Renal cortex interstitium (tissue), 11 donors: ENCODE data around the gene BAZ1B. TPM values are rescaled to one million over a fixed set of nuclear protein-coding genes. Genes with fewer than 3 reads are reported as not detected.
A peak's percentile ranks its signal among the peaks of the same experiment; 100 is the strongest.
"Not testable (repeated sequence)": the region's sequence is repeated elsewhere in the genome, so short reads cannot be mapped to it uniquely, and the experiment has no call there.

Source experiments
- DNase-seq, 11 donors: peaks; one replicate each; pipeline ENCODE4 v3.0.0-alpha.2; 2013; ENCODE audit warnings: low read depth in 9 of 11, low spot score in 4 of 11; ENCODE audit errors: extremely low read depth in 1 of 11
- polyA plus RNA-seq, 3 donors: library from polyadenylated mRNA; unstranded; fragments of 120-200 nt; gene quantifications; one replicate each; pipeline ENCODE4 v1.2.1, GENCODE V29; 2013; ENCODE audit not compliant: insufficient read length in 3 of 3

The BAZ1B gene
- polyA plus RNA-seq, 3 donors = 60.4 to 84.6 (median 82.2) TPM

DNA sequence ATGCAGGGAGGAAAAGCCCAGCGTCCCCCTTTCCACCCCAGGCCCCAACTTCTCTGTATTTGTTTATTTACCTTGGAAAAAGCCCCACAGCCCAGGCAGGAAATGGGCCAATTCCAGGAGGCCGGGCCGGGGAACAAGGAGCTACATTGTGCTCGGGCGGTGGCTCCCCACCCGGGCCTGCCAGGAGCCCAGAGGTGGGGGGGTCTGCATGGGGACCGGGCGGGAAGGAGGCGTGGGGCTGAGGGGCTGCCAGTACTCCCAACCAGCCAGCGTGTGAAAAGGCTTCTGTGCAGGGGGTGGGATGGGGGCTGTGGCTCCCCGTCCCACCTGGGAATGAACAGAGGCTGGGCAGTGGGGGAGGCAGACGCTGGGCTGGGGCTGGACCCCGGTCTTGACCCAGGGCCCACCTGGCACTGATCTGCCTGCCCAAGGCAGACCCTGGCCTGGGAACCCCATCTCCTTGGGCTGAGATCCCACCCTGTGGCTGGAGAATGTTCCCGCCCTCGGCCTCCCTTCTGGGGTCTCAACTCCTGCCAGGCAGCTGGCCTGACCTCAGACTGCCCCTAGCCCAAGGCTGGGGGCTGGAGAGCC lies 111.5 kb downstream of the BAZ1B start:
- peak in 1 of 11 donors; percentile 51 for DNase-seq

GRCh38 chr7:73404860-73405259 lies 117.2 kb downstream of the BAZ1B start:
- not testable (repeated sequence) for DNase-seq

- peak in 5 of 11 donors; percentile 57 to 70 (median 69) for DNase-seq
These were observed 122.7 kb downstream of the BAZ1B start for GRCh38 chr7:73399185-73400050.

GRCh38 chr7:73397521-73398281 lies 124.4 kb downstream of the BAZ1B start:
- peak in 4 of 11 donors; percentile 42 to 65 (median 46) for DNase-seq

GRCh38 chr7:73395538-73396503 lies 126.3 kb downstream of the BAZ1B start:
- no peak for DNase-seq

DNA sequence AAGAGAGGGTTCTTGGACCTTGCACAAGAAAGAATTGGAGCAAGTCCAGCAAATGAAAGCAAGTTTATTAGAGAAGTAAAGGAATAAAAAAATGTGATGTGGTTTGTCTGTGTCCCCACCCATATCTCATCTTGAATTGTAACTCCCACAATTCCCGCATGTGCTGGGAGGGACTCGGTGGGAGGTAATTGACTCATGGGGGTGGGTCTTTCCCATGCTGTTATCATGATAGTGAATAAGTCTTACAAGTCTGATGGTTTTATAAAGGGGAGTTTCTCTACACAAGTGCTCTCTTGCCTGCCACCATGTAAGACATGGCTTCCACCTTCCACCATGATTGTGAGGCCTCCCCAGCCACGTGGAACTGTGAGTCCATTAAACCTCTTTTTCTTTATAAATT lies 127.7 kb downstream of the BAZ1B start:
- no peak for DNase-seq

GRCh38 chr7:73391396-73391795 lies 130.7 kb downstream of the BAZ1B start:
- DNase-seq = no peak

Other genes with a start within 250 kb of the BAZ1B start
- gene NSUN5, start 213.5 kb downstream of the BAZ1B start, polyA plus RNA-seq = 10 to 100 TPM; 14.4 to 19.0 (median 18.6) TPM
- under 1 TPM; 0.21 to 0.28 (median 0.23) TPM for gene TRIM50, start 194.2 kb downstream of the BAZ1B start, polyA plus RNA-seq
- gene FKBP6, start 194.1 kb downstream of the BAZ1B start, polyA plus RNA-seq = under 1 TPM; 0.25 to 0.70 (median 0.26) TPM
- under 1 TPM; 0.23 to 0.63 (median 0.26) TPM for gene FZD9, start 88.5 kb downstream of the BAZ1B start, polyA plus RNA-seq
- gene BCL7B, start 35.4 kb upstream of the BAZ1B start, polyA plus RNA-seq = 10 to 100 TPM; 36.2 to 40.3 (median 40.3) TPM
- 10 to 100 TPM; 36.5 to 41.1 (median 40.1) TPM for gene TBL2, start 56.3 kb upstream of the BAZ1B start, polyA plus RNA-seq
- gene MLXIPL, start 102.2 kb upstream of the BAZ1B start, polyA plus RNA-seq = 1 to 10 TPM; 4.8 to 8.5 (median 5.6) TPM
- 10 to 100 TPM in 2 of 3 donors, 1 to 10 TPM in 1; 9.6 to 17.7 (median 16.3) TPM for gene VPS37D, start 145.5 kb upstream of the BAZ1B start, polyA plus RNA-seq
- 10 to 100 TPM in 2 of 3 donors, 1 to 10 TPM in 1; 8.9 to 11.2 (median 10.9) TPM for gene DNAJC30, start 161.2 kb upstream of the BAZ1B start, polyA plus RNA-seq
- gene BUD23, start 161.3 kb upstream of the BAZ1B start, polyA plus RNA-seq = 100 to 1,000 TPM in 1 of 3 donors, 10 to 100 TPM in 2; 88.5 to 112 (median 93.8) TPM
- 10 to 100 TPM in 2 of 3 donors, 1 to 10 TPM in 1; 7.4 to 11.0 (median 10.5) TPM for gene STX1A, start 197.4 kb upstream of the BAZ1B start, polyA plus RNA-seq
- 10 to 100 TPM; 23.7 to 35.9 (median 26.1) TPM for gene ABHD11, start 216.5 kb upstream of the BAZ1B start, polyA plus RNA-seq
- gene CLDN3, start 248.0 kb upstream of the BAZ1B start, polyA plus RNA-seq = 10 to 100 TPM; 23.9 to 73.3 (median 54.1) TPM